Osteocyte (in vitro differentiated cells): ENCODE measurements around the gene DIP2C. TPM values are rescaled to one million over a fixed set of nuclear protein-coding genes. Genes with fewer than 3 reads are reported as not detected.

ENCODE experiments used
- DNase-seq: peaks from one replicate; pipeline ENCODE4 v3.0.0; 2021; ENCODE audit warnings: mixed read lengths; ENCODE audit not compliant: unreplicated experiment; ENCODE audit errors: extremely low spot score
- H3K27ac Mint-ChIP-seq: one replicate; pipeline ENCODE4 v1.8.0; 2021; ENCODE audit warnings: mild to moderate bottlenecking, mixed read lengths; ENCODE audit not compliant: unreplicated experiment
- H3K27me3 Mint-ChIP-seq: one replicate; pipeline ENCODE4 v1.8.0; 2021; ENCODE audit warnings: mixed read lengths; ENCODE audit not compliant: unreplicated experiment
- H3K36me3 Mint-ChIP-seq: one replicate; pipeline ENCODE4 v1.8.0; 2021; ENCODE audit warnings: mixed read lengths; ENCODE audit not compliant: unreplicated experiment
- H3K4me1 Mint-ChIP-seq: one replicate; pipeline ENCODE4 v1.8.0; 2021; ENCODE audit warnings: mixed read lengths; ENCODE audit not compliant: unreplicated experiment
- H3K4me3 Mint-ChIP-seq: one replicate; pipeline ENCODE4 v1.8.0; 2021; ENCODE audit warnings: mild to moderate bottlenecking, moderate library complexity, mixed read lengths; ENCODE audit not compliant: unreplicated experiment
- H3K9me3 Mint-ChIP-seq: one replicate; pipeline ENCODE4 v1.8.0; 2021; ENCODE audit warnings: mixed read lengths; ENCODE audit not compliant: unreplicated experiment
- microRNA-seq: library from miRNA; unstranded; fragments of <30 nt; microRNA quantifications from one replicate; pipeline ENCODE4 v1.1.0, GENCODE V29; 2020; ENCODE audit not compliant: unreplicated experiment
- total RNA-seq: library from RNA; stranded (reverse); gene quantifications from 2 replicates; pipeline ENCODE4 v1.2.1, GENCODE V29; 2021
- TF ChIP-seq, protein P1 (sequence below): fragments of 200-600 bp; sonication (generic); IDR thresholded peaks from 2 replicates; pipeline ENCODE4 v1.5.0; 2021; ENCODE audit warnings: antibody characterized with exemption, mild to moderate bottlenecking, moderate library complexity

The DIP2C gene
- total RNA-seq, 1 donor from 2014 or later: 36.8 TPM

DNA sequence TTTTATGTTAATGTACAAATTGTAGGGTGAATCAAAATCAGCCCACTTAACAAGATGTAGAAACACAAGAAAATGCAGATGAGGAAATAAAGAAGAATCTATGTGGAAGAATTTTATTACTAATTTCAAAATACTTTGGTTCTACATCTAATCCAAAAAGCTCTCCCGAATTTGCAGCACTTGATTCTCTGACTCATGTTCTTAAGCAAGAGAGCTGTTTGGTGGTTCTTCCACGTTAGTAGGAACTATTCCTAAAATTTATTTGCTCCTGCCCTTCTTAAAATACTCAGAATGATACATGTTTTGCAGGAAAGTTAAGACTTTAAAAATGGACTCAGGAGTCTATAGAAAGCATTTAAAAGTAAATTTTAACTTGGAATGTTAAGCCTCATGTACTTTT is 462.5 kb downstream of the DIP2C start:
- Mint-ChIP-seq H3K27me3 (no peaks in the 10 kb centered on the region), H3K27ac (no peak overlapping the region), H3K36me3 (peaks cover 7% of the 10 kb centered on the region), H3K9me3 (no peaks in the 10 kb centered on the region), H3K4me1 (no peaks in the 10 kb centered on the region), H3K4me3 (no peak overlapping the region)
- DNase-seq: no peak
- TF ChIP-seq, protein P1, sequence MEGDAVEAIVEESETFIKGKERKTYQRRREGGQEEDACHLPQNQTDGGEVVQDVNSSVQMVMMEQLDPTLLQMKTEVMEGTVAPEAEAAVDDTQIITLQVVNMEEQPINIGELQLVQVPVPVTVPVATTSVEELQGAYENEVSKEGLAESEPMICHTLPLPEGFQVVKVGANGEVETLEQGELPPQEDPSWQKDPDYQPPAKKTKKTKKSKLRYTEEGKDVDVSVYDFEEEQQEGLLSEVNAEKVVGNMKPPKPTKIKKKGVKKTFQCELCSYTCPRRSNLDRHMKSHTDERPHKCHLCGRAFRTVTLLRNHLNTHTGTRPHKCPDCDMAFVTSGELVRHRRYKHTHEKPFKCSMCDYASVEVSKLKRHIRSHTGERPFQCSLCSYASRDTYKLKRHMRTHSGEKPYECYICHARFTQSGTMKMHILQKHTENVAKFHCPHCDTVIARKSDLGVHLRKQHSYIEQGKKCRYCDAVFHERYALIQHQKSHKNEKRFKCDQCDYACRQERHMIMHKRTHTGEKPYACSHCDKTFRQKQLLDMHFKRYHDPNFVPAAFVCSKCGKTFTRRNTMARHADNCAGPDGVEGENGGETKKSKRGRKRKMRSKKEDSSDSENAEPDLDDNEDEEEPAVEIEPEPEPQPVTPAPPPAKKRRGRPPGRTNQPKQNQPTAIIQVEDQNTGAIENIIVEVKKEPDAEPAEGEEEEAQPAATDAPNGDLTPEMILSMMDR: no peak

DNA sequence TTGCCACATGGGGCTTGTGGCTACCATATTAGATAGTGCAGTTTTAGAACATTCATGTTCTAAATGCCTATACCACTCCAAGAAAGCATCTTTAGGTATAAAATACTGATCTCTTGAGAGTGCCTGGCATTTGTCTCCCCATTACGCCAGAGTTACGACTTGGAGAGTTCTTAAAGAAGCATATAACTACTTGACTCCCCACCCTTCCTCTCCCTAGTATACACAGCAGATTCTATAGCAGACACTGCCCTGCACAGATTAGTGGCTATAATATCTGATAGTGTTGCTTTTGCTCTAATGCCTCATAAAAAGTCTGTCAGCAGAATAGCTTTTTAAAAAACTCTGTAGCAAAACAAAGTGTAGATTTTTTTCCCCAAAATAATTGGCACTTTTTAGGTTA is 463.4 kb downstream of the DIP2C start:
- Mint-ChIP-seq H3K4me1 (no peaks in the 10 kb centered on the region), H3K27ac (no peak overlapping the region), H3K9me3 (no peaks in the 10 kb centered on the region), H3K27me3 (no peaks in the 10 kb centered on the region), H3K4me3 (no peak overlapping the region), H3K36me3 (peaks cover 7% of the 10 kb centered on the region)
- TF ChIP-seq, protein P1: no peak
- DNase-seq: no peak

DNA sequence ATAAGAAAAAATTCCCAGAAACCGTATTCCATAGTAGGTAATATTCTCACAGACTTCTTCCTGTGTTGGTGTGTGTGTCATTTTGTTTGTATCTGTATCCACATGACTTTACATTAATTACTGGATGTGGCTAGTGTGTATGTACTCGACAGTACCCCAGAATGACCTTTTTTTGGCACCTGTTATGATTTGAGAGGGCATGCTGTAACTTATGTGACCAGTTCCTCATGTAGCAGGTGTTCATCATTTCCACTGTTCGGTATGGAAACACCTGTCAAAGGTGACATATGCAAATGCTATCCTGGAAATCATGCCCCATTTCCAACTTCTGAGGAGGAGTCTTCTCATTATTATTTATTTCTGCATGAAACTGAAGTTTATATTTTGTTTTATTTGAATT is 464.9 kb downstream of the DIP2C start:
- Mint-ChIP-seq H3K9me3 (no peaks in the 10 kb centered on the region), H3K36me3 (peaks cover 7% of the 10 kb centered on the region), H3K4me3 (no peak overlapping the region), H3K4me1 (no peaks in the 10 kb centered on the region), H3K27ac (no peak overlapping the region), H3K27me3 (no peaks in the 10 kb centered on the region)
- DNase-seq: no peak
- TF ChIP-seq, protein P1: no peak

Small RNA genes within 50 kb of the gene (microRNA-seq; reads per million reads assigned to microRNA genes)
- 9.3 reads per million, percentile 10 among the genes with 10 or more reads in this experiment for gene MIR5699

Other genes with a start within 250 kb of the DIP2C start
- gene LARP4B, start 242.0 kb upstream of the DIP2C start, total RNA-seq: 79.6 and 80.9 TPM in 2 replicates